K562 (cell line): Measurements from ENCODE around the gene PKP1. TPM values are rescaled to one million over a fixed set of nuclear protein-coding genes. Genes with fewer than 3 reads are reported as not detected.

Experiments
- ATAC-seq: fragments of 200-7000 bp; cut with Tn5 transposase; 3 replicates; pipeline ENCODE4 v1.9.1; 2020; ENCODE audit warnings: moderate library complexity
- BruUV-seq: library from RNA; stranded (reverse); fragments of 400-500 nt; replicated peaks from 2 replicates; lab custom pipeline; 2021; lab: Mats Ljungman, UMichigan
- CTCF ChIA-PET: fragments of 300-600 bp; formaldehyde crosslinking; extraction: SDS; loops from one replicate; lab custom pipeline; 2021; ENCODE audit warnings: low intra/inter-chr PET ratio; lab: Yijun Ruan, JAX
- POLR2A ChIA-PET: fragments of 300-600, 350-650 bp; sonication (Branson Sonifier 250); formaldehyde crosslinking; extraction: SDS; loops from one replicate; lab custom pipeline; 2021; ENCODE audit warnings: antibody characterized with exemption, inconsistent platforms; lab: Yijun Ruan, JAX
- DNase-seq, 4 experiments: peaks; one replicate each; pipeline versions ENCODE4 v3.0.0 to v3.0.0-alpha.2; 2011 to 2018; ENCODE audit warnings: low spot score in 3 of 4, mixed read lengths in 3 of 4; ENCODE audit errors: extremely low read depth in 1 of 4
- FAIRE-seq: peaks from 2 replicates; lab custom pipeline; 2011; peaks lifted over from hg19 to GRCh38; lab: Jason Lieb, UNC
- H2AFZ ChIP-seq: 2 replicates; pipeline ENCODE4 v1.6.0; 2011; ENCODE audit warnings: low read depth, low read length, control low read depth, inconsistent platforms
- H3K27ac ChIP-seq: fragments of 200-600 bp; 3 replicates; pipeline ENCODE4 v1.8.0; 2011; ENCODE audit warnings: low read depth, mild to moderate bottlenecking, control low read depth, inconsistent platforms, low read length, moderate library complexity, mixed read lengths; ENCODE audit errors: extremely low read depth
- H3K27me3 ChIP-seq, 2 experiments: fragments of 300-600 bp in 1 of 2; 2 replicates in 1 of 2; 3 replicates in 1 of 2; pipeline versions ENCODE4 v1.6.0 to v1.8.0; 2011; ENCODE audit warnings: inconsistent platforms in 2 of 2, low read length in 2 of 2, mild to moderate bottlenecking in 1 of 2, mixed read lengths in 1 of 2, moderate library complexity in 1 of 2; ENCODE audit not compliant: control insufficient read depth in 2 of 2, insufficient read depth in 2 of 2
- H3K36me3 ChIP-seq: fragments of 300-600 bp; 3 replicates; pipeline ENCODE4 v1.8.0; 2011; ENCODE audit warnings: mild to moderate bottlenecking, low read length, inconsistent platforms; ENCODE audit not compliant: control insufficient read depth, insufficient read depth
- H3K4me1 ChIP-seq, 2 experiments: fragments of 200-600 bp in 1 of 2; replicated peaks in 1 of 2; 2 replicates in 1 of 2; 3 replicates in 1 of 2; pipeline versions ENCODE4 v1.5.1 to v1.8.0; 2011; ENCODE audit warnings: inconsistent platforms in 2 of 2, low read length in 2 of 2, mild to moderate bottlenecking in 1 of 2, mixed read lengths in 1 of 2, moderate library complexity in 1 of 2; ENCODE audit not compliant: control insufficient read depth in 2 of 2, insufficient read depth in 2 of 2
- H3K4me2 ChIP-seq: 2 replicates; pipeline ENCODE4 v1.6.1; 2011; ENCODE audit warnings: low read length, control low read depth, inconsistent platforms, mixed read lengths; ENCODE audit not compliant: insufficient read depth
- H3K4me3 ChIP-seq: fragments of 200-600 bp; sonication (generic), shearing (Covaris generic); 2 replicates; pipeline ENCODE4 v1.5.1; 2016; ENCODE audit warnings: control low read depth, inconsistent platforms
- H3K79me2 ChIP-seq: fragments of 200-600 bp; 3 replicates; pipeline ENCODE4 v1.8.0; 2011; ENCODE audit warnings: low read length, inconsistent platforms; ENCODE audit not compliant: control insufficient read depth, insufficient read depth
- H3K9ac ChIP-seq, 2 experiments: 2 replicates each; pipeline versions ENCODE4 v1.6.0 to v1.6.1; 2011; ENCODE audit warnings: low read depth in 2 of 2, low read length in 2 of 2, control low read depth in 1 of 2, inconsistent platforms in 1 of 2, mild to moderate bottlenecking in 1 of 2, mixed read lengths in 1 of 2; ENCODE audit not compliant: insufficient read depth in 1 of 2
- H3K9me1 ChIP-seq: one replicate; pipeline ENCODE4 v1.6.0; 2011; ENCODE audit warnings: inconsistent platforms, mild to moderate bottlenecking, low read length, moderate library complexity; ENCODE audit not compliant: control insufficient read depth, insufficient read depth
- H3K9me3 ChIP-seq: replicated peaks from 2 replicates; pipeline ENCODE4 v1.5.1; 2011; ENCODE audit warnings: low read depth, low read length, inconsistent platforms; ENCODE audit not compliant: control insufficient read depth, insufficient read depth
- H4K20me1 ChIP-seq: replicated peaks from 2 replicates; pipeline ENCODE4 v1.6.1; 2011; ENCODE audit warnings: low read length, inconsistent platforms, mixed read lengths; ENCODE audit not compliant: control insufficient read depth, insufficient read depth
- LCOR ChIP-seq: sonication (generic); formaldehyde crosslinking; IDR thresholded peaks from 2 replicates; pipeline ENCODE4 v1.8.0; 2022; ENCODE audit warnings: mild to moderate bottlenecking, missing genetic modification reagents
- NFIX ChIP-seq: fragments of 250-450 bp; sonication (Bioruptor Pico); IDR thresholded peaks from 2 replicates; pipeline ENCODE4 v1.4.0; 2020; ENCODE audit warnings: low read depth, mild to moderate bottlenecking, moderate library complexity
- RUNX1 ChIP-seq: sonication (generic); IDR thresholded peaks from 2 replicates; pipeline ENCODE4 v1.6.1; 2016; ENCODE audit warnings: antibody characterized with exemption, low read depth
- SUPT5H ChIP-seq: fragments of 450-650 bp; IDR thresholded peaks from 2 replicates; pipeline ENCODE4 v1.6.1; 2016
- TEAD4 ChIP-seq, 2 experiments: sonication (generic) in 1 of 2; formaldehyde crosslinking in 1 of 2; IDR thresholded peaks; 2 replicates each; pipeline versions ENCODE4 v1.6.1 to v1.8.0; 2012 to 2022; ENCODE audit warnings: borderline replicate concordance in 1 of 2, inconsistent platforms in 1 of 2, low read length in 1 of 2, mild to moderate bottlenecking in 1 of 2, missing genetic modification reagents in 1 of 2
- TRIM28 ChIP-seq: fragments of 450-650 bp; IDR thresholded peaks from 2 replicates; pipeline ENCODE4 v1.6.1; 2017
- WGBS: fragments of 100-300 bp; shearing (Covaris generic); methylation state at CpG from one replicate; pipeline ENCODE4 v1.1.6; 2016; ENCODE audit warnings: low coverage, mixed read lengths; ENCODE audit not compliant: insufficient coverage; ENCODE audit errors: missing lambda C conversion rate; 5-methylcytosine and 5-hydroxymethylcytosine counted together
- in situ Hi-C: fragments of 300-500 bp; cut with MboI; formaldehyde crosslinking; loops from 4 replicates; pipeline ENCODE4 v1.15.0; 2018; ENCODE audit warnings: inconsistent platforms, mixed read lengths
- intact Hi-C: fragments of 100-400 bp; cut with micrococcal nuclease; formaldehyde crosslinking; loops from 2 replicates; pipeline ENCODE4 v1.14.2; 2022
- polyA plus RNA-seq, 8 experiments: library from polyadenylated mRNA; depleted of rRNA in 4 of 8; stranded (reverse) in 5 of 8; unstranded in 3 of 8; fragments of >200 nt; fragmentation: Nextera tagmentation in 2 of 8; fragmentation: Illumina TruSeq in 1 of 8; extraction: Ambion mirVana in 2 of 8; extraction: Trizol in 1 of 8; gene quantifications; 2 replicates each; pipeline versions ENCODE4 v1.2.1 to v1.2.3, GENCODE V29; 2011 to 2014; ENCODE audit warnings: inconsistent platforms in 1 of 8, missing spikeins in 1 of 8
- total RNA-seq, 7 experiments: library from RNA; depleted of rRNA in 6 of 7; stranded (reverse); fragments of >200 nt in 6 of 7; fragmentation: Illumina TruSeq in 2 of 7; extraction: Trizol in 2 of 7; gene quantifications; 2 replicates each; pipeline versions ENCODE4 v1.2.1 to v1.2.3, GENCODE V29; 2011 to 2021; ENCODE audit warnings: low replicate concordance in 1 of 7
- TF ChIP-seq, protein P1 (sequence below): fragments of 250-450 bp; sonication (Bioruptor Pico); IDR thresholded peaks from 2 replicates; pipeline ENCODE4 v1.5.1; 2021; ENCODE audit warnings: mild to moderate bottlenecking
- TF ChIP-seq, protein P2 (sequence below), 2 experiments: fragments of 450-650 bp; formaldehyde crosslinking in 1 of 2; IDR thresholded peaks; 2 replicates each; pipeline versions ENCODE4 v1.4.0 to v1.6.1; 2014 to 2020; ENCODE audit warnings: mild to moderate bottlenecking in 2 of 2, borderline replicate concordance in 1 of 2, low read depth in 1 of 2
- TF ChIP-seq, protein P3 (sequence below): fragments of 250-450 bp; sonication (Bioruptor Pico); IDR thresholded peaks from 2 replicates; pipeline ENCODE4 v1.8.0; 2022; ENCODE audit warnings: inconsistent platforms, mild to moderate bottlenecking, moderate library complexity, borderline replicate concordance

Gene PKP1
- total and polyA plus RNA-seq, 9 of the 15 experiments (the other 6 are each of a cell fraction or from before 2014, with no cell fraction given): not detected

DNA sequence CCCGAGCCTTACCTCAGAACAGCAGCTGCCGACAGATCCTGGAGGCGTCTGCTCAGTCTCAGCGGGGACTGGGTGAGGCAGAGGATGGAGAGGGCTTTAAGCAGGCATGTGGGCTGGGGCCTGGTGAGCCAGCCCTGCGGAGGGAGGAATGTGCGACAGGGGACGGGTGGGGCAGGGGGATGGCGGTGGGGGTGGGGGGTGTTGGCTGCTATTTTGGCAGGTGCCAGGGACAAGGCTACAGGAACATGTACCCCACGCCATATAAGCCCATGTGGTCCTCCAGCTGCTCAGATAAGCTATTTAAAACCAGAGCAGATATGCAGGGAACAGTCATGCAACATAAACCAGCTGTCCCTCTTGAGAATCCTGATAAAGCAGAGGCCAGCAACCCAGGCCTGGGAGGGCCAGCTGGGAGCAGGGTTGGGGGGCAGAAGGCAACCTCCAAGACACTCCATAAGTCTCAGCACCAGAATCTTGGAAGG, 94.3 kb downstream of the PKP1 start, which contains the start of gene TNNT2:
Gene TNNT2, minus strand, starts transcription at position 70 of the 482 bp plus-strand sequence. CDS start 4,426 bp downstream, outside the sequence.
- FAIRE-seq: no peak
- CTCF ChIA-PET: no interaction called here
- no peak for TF ChIP-seq NFIX
- TF ChIP-seq, protein P1, sequence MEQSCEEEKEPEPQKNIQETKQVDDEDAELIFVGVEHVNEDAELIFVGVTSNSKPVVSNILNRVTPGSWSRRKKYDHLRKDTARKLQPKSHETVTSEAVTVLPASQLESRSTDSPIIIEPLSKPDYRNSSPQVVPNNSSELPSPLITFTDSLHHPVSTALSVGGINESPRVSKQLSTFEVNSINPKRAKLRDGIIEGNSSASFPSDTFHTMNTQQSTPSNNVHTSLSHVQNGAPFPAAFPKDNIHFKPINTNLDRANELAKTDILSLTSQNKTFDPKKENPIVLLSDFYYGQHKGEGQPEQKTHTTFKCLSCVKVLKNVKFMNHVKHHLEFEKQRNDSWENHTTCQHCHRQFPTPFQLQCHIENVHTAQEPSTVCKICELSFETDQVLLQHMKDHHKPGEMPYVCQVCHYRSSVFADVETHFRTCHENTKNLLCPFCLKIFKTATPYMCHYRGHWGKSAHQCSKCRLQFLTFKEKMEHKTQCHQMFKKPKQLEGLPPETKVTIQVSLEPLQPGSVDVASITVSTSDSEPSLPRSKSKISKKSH (CRISPR knock-in tag): no peak
- TF ChIP-seq RUNX1: no peak
- TF ChIP-seq LCOR (CRISPR knock-in tag): no peak
- TF ChIP-seq SUPT5H: no peak
- TF ChIP-seq, protein P2, sequence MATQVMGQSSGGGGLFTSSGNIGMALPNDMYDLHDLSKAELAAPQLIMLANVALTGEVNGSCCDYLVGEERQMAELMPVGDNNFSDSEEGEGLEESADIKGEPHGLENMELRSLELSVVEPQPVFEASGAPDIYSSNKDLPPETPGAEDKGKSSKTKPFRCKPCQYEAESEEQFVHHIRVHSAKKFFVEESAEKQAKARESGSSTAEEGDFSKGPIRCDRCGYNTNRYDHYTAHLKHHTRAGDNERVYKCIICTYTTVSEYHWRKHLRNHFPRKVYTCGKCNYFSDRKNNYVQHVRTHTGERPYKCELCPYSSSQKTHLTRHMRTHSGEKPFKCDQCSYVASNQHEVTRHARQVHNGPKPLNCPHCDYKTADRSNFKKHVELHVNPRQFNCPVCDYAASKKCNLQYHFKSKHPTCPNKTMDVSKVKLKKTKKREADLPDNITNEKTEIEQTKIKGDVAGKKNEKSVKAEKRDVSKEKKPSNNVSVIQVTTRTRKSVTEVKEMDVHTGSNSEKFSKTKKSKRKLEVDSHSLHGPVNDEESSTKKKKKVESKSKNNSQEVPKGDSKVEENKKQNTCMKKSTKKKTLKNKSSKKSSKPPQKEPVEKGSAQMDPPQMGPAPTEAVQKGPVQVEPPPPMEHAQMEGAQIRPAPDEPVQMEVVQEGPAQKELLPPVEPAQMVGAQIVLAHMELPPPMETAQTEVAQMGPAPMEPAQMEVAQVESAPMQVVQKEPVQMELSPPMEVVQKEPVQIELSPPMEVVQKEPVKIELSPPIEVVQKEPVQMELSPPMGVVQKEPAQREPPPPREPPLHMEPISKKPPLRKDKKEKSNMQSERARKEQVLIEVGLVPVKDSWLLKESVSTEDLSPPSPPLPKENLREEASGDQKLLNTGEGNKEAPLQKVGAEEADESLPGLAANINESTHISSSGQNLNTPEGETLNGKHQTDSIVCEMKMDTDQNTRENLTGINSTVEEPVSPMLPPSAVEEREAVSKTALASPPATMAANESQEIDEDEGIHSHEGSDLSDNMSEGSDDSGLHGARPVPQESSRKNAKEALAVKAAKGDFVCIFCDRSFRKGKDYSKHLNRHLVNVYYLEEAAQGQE (IDR thresholded peaks at IDR 0.05; ENCODE audit: borderline replicate concordance): no peak
- TF ChIP-seq, protein P2 (CRISPR knock-in tag; IDR thresholded peaks at IDR 0.05; ENCODE audit: low read depth): no peak
- TF ChIP-seq, protein P3, sequence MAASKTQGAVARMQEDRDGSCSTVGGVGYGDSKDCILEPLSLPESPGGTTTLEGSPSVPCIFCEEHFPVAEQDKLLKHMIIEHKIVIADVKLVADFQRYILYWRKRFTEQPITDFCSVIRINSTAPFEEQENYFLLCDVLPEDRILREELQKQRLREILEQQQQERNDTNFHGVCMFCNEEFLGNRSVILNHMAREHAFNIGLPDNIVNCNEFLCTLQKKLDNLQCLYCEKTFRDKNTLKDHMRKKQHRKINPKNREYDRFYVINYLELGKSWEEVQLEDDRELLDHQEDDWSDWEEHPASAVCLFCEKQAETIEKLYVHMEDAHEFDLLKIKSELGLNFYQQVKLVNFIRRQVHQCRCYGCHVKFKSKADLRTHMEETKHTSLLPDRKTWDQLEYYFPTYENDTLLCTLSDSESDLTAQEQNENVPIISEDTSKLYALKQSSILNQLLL (CRISPR knock-in tag): no peak
- no peak for TF ChIP-seq TRIM28
- peak; percentile 54; the same call in 1 of the 2 replicates for TF ChIP-seq TEAD4 (IDR thresholded peaks at IDR 0.05; ENCODE audit: low read length)
- TF ChIP-seq TEAD4 (CRISPR knock-in tag; IDR thresholded peaks at IDR 0.05; ENCODE audit: borderline replicate concordance): no peak

More for the DNA sequence above, 94.3 kb downstream of the PKP1 start, which contains the start of gene TNNT2:
- Histone ChIP-seq H3K9me3 (no peaks in the 10 kb centered on the region), H4K20me1 (peaks cover 24% of the 10 kb centered on the region), H3K27ac (no peak within 1 kb of the TSS), H3K4me1 (no peaks in the 10 kb centered on the region; a peak in 1 of 5 replicates), H3K9ac (no peak within 1 kb of the TSS), H3K36me3 (no peaks in the 10 kb centered on the region), H3K79me2 (no peaks in the 10 kb centered on the region), H3K4me2 (no peak within 1 kb of the TSS), H3K27me3 (peaks cover 16 to 66% of the 10 kb centered on the region in 2 experiments; a peak in 4 of 5 replicates), H2AFZ (no peak within 1 kb of the TSS), H3K9me1 (peaks cover 4% of the 10 kb centered on the region), H3K4me3 (no peak within 1 kb of the TSS)
- intact Hi-C loops (no loop called here), in situ Hi-C loops (no loop called here)
- no peak for ATAC-seq
- 4% methylated on average over 6 of the region's 9 CpGs for WGBS
- DNase-seq: peak in 1 of 4 experiments; percentile 16
- no TSS peak for BruUV-seq
- POLR2A ChIA-PET: no interaction called here
